ENCODE data around the gene ZXDC.

Gene ZXDC

GRCh38 chr3:126469479-126469878 lies 6.2 kb downstream of the ZXDC start:
- DNase-seq: no peak

- no peak for DNase-seq
Observed at GRCh38 chr3:126468028-126468891, 7.4 kb downstream of the ZXDC start.

GRCh38 chr3:126467611-126467955 lies 8.1 kb downstream of the ZXDC start:
- DNase-seq: no peak

GRCh38 chr3:126466886-126467610 lies 8.6 kb downstream of the ZXDC start:
- no peak for DNase-seq

- DNase-seq: no peak
Observed at GRCh38 chr3:126465928-126466544, 9.7 kb downstream of the ZXDC start.

- no peak for DNase-seq
Observed at GRCh38 chr3:126464997-126465396, 10.7 kb downstream of the ZXDC start.

- DNase-seq: no peak
Observed at GRCh38 chr3:126464494-126464893, 11.2 kb downstream of the ZXDC start.

- no peak for DNase-seq
Observed at GRCh38 chr3:126464093-126464492, 11.6 kb downstream of the ZXDC start.

- no peak for DNase-seq
Observed at GRCh38 chr3:126463521-126463920, 12.2 kb downstream of the ZXDC start.

- no peak for DNase-seq
Observed at GRCh38 chr3:126461450-126462070, 14.1 kb downstream of the ZXDC start.

- no peak for DNase-seq
Observed at GRCh38 chr3:126460381-126460780, 15.3 kb downstream of the ZXDC start.

GRCh38 chr3:126459763-126460127 lies 15.9 kb downstream of the ZXDC start:
- no peak for DNase-seq

- DNase-seq: no peak
Observed at GRCh38 chr3:126459111-126459762, 16.5 kb downstream of the ZXDC start.

GRCh38 chr3:126456766-126457388 lies 18.8 kb downstream of the ZXDC start:
- no peak for DNase-seq

GRCh38 chr3:126456211-126456610 lies 19.5 kb downstream of the ZXDC start:
- no peak for DNase-seq

GRCh38 chr3:126454437-126455198 lies 21.1 kb downstream of the ZXDC start:
- no peak for DNase-seq

- no peak for DNase-seq
Observed at GRCh38 chr3:126454025-126454424, 21.7 kb downstream of the ZXDC start.

- DNase-seq: peak; percentile 20
Observed at GRCh38 chr3:126452213-126452612, 23.5 kb downstream of the ZXDC start.

GRCh38 chr3:126451511-126451910 lies 24.2 kb downstream of the ZXDC start:
- no peak for DNase-seq

GRCh38 chr3:126450744-126451143 lies 24.9 kb downstream of the ZXDC start:
- no peak for DNase-seq

GRCh38 chr3:126450219-126450618 lies 25.5 kb downstream of the ZXDC start:
- DNase-seq: no peak

GRCh38 chr3:126449621-126450051 lies 26.1 kb downstream of the ZXDC start:
- DNase-seq: no peak

Measured in NCI-H2081 treated with DMSO at 0.1 percent for 48 hours (cell line).